NCI-H774 (cell line): Measurements from ENCODE around the gene CD69.
"Not testable (repeated sequence)": the region's sequence is repeated elsewhere in the genome, so short reads cannot be mapped to it uniquely, and the experiment has no call there.

Source experiments
- DNase-seq: peaks from one replicate; lab custom pipeline; 2025; lab: John Stamatoyannopoulos, UW

CD69 gene

GRCh38 chr12:9750276-9751203, 10.2 kb downstream of the CD69 start:
- DNase-seq, result peak; percentile 80

- DNase-seq, result no peak
These were observed 11.1 kb downstream of the CD69 start for GRCh38 chr12:9749640-9750039.

GRCh38 chr12:9745199-9745598, 15.5 kb downstream of the CD69 start:
- no peak for DNase-seq

- DNase-seq, result no peak
These were observed 18.0 kb downstream of the CD69 start for GRCh38 chr12:9742661-9743060.

- no peak for DNase-seq
These were observed 19.0 kb downstream of the CD69 start for GRCh38 chr12:9741726-9742125.

- DNase-seq, result no peak
These were observed 20.5 kb downstream of the CD69 start for GRCh38 chr12:9740106-9740750.

- not testable (repeated sequence) for DNase-seq
These were observed 21.1 kb downstream of the CD69 start for GRCh38 chr12:9739404-9740105.

GRCh38 chr12:9738905-9739304, 21.8 kb downstream of the CD69 start:
- DNase-seq, result not testable (repeated sequence)

- DNase-seq, result no peak
These were observed 23.6 kb downstream of the CD69 start for GRCh38 chr12:9736936-9737705.

- no peak for DNase-seq
These were observed 25.1 kb downstream of the CD69 start for GRCh38 chr12:9735601-9736000.

- no peak for DNase-seq
These were observed 27.7 kb downstream of the CD69 start, which contains the start of gene CLECL1 for GRCh38 chr12:9732921-9733461. Gene CLECL1, minus strand, starts transcription at chr12:9733097.

- DNase-seq, result no peak
These were observed 28.9 kb downstream of the CD69 start for GRCh38 chr12:9731797-9732196.

- DNase-seq, result no peak
These were observed 29.3 kb downstream of the CD69 start for GRCh38 chr12:9731393-9731792.

- no peak for DNase-seq
These were observed 30.1 kb downstream of the CD69 start for GRCh38 chr12:9730591-9730990.

GRCh38 chr12:9730011-9730410, 30.7 kb downstream of the CD69 start:
- no peak for DNase-seq

GRCh38 chr12:9729082-9729481, 31.6 kb downstream of the CD69 start:
- DNase-seq, result no peak

GRCh38 chr12:9727813-9728212, 32.9 kb downstream of the CD69 start:
- DNase-seq, result no peak

GRCh38 chr12:9725213-9725870, 35.4 kb downstream of the CD69 start:
- DNase-seq, result no peak

- DNase-seq, result no peak
These were observed 36.7 kb downstream of the CD69 start for GRCh38 chr12:9724023-9724422.

- peak; percentile 8 for DNase-seq
These were observed 39.2 kb downstream of the CD69 start for GRCh38 chr12:9721394-9722092.
